Mononuclear cell (primary cell): Measurements from ENCODE around the gene CYP4F3. TPM values are rescaled to one million over a fixed set of nuclear protein-coding genes. Genes with fewer than 3 reads are reported as not detected.

ENCODE experiments used
- H3K27me3 ChIP-seq: 2 replicates; pipeline ENCODE4 v1.6.0; 2011; ENCODE audit warnings: low read length, control low read depth; ENCODE audit not compliant: insufficient read depth
- H3K4me1 ChIP-seq: 2 replicates; pipeline ENCODE4 v1.5.1; 2011; ENCODE audit warnings: mild to moderate bottlenecking, low read length, control low read depth; ENCODE audit not compliant: insufficient read depth
- H3K4me3 ChIP-seq: 2 replicates; pipeline ENCODE4 v1.5.1; 2011; ENCODE audit warnings: mild to moderate bottlenecking, low read length, moderate library complexity
- H3K9me3 ChIP-seq: 2 replicates; pipeline ENCODE4 v1.5.1; 2011; ENCODE audit warnings: low read depth, mild to moderate bottlenecking, control low read depth, low read length
- total RNA-seq: library from RNA; depleted of rRNA; stranded (reverse); fragments of >200 nt; gene quantifications from one replicate; pipeline ENCODE4 v1.2.3, GENCODE V29; 2012

Gene CYP4F3
- total RNA-seq, 1 donor = 0.52 TPM

DNA sequence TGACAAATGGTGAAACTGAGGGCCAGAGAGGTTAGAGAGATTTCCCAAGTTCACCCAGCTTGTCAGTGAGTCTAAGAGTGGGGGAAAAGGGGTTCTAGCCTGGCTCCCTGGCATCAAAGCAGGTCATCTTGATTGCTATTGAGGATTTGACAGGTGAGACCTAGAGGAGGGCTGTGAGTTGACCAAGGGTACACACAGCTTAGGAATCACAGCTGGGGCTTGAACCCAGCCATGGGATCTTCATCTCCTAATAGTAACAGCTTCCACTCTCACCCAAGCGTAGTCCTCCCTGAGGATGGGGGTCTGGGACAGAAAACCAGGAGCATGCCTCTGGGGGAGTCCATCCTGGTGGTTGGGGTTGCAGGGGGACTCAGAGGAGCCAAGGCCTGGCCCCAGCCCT, 18.9 kb upstream of the CYP4F3 start:
- Histone ChIP-seq H3K9me3 (no peaks in the 10 kb centered on the region), H3K4me1 (no peaks in the 10 kb centered on the region), H3K27me3 (peaks cover 4% of the 10 kb centered on the region), H3K4me3 (no peak overlapping the region)

DNA sequence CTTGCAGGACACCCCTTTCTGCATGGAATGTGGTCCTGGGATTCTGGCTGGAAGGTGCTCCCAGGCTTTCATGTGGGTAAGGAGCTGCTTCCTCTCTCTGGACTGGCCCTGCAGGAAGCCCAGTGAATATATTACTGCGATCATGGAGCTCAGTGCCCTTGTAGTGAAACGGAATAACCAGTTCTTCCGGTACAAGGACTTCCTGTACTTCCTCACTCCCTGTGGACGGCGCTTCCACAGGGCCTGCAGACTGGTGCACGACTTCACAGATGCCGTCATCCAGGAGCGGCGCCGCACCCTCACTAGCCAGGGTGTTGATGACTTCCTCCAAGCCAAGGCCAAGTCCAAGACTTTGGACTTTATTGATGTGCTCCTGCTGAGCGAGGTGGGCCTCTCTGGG, 17.7 kb upstream of the CYP4F3 start:
- H3K4me1 ChIP-seq = no peaks in the 10 kb centered on the region
- no peak overlapping the region for H3K4me3 ChIP-seq
- no peaks in the 10 kb centered on the region for H3K9me3 ChIP-seq

DNA sequence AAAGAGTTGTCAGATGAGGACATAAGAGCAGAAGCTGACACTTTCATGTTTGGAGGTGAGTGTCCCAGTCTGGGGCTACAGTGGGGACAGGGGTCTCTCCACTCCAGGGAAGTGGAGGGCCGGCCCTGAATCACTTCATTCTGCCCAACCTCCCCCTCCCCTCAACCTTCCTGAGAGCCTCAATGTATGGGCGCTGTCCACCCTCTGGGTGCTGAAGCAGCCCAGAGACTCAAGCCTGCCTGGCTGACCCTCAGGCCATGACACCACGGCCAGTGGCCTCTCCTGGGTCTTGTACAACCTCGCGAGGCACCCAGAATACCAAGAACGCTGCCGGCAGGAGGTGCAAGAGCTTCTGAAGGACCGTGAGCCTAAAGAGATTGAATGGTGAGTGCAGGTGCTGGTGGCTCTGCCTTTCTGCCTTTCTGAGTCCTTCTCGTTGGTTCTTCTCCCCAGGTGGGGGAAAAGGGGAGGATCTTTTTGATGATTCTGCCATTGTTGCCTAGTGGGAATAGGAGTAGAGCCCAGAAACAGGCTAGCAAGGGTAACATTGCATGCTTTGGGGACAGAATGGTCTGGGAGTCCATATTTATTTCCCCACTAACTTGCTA, 16.9 kb upstream of the CYP4F3 start:
- H3K9me3 ChIP-seq = no peaks in the 10 kb centered on the region
- no peak overlapping the region for H3K4me3 ChIP-seq
- no peaks in the 10 kb centered on the region for H3K4me1 ChIP-seq
- peaks cover 4% of the 10 kb centered on the region for H3K27me3 ChIP-seq

More for the DNA sequence above, 17.7 kb upstream of the CYP4F3 start:
- H3K27me3 ChIP-seq = peaks cover 4% of the 10 kb centered on the region

DNA sequence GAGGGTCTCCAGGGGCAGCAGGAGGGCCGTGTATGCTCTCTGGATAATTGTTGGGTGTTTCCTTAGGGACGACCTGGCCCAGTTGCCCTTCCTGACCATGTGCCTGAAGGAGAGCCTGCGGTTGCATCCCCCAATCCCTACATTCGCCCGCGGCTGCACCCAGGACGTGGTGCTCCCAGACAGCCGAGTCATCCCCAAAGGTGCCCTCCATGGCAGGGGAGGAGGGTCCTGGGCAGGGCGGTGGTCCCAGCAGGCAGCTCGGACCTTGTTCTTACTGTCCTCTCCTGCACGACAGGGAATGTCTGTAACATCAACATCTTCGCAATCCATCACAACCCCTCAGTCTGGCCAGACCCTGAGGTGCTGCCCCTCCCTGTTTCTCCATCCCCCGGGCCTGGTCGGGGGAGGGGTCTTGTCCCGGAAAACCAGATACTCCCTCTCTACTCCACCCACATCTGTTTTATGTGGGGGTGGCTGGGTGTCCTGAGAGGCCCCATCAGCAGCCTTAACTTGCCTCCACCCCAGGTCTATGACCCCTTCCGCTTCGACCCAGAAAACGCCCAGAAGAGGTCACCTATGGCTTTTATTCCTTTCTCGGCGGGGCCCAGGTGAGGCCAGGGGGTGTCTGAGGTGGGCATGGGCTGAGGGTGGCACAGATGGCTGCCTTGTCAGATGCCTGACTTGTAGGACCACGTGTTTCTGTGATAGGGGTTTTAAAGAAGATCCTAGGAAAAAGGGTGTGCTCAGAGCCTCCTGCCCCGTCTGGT, 12.3 kb upstream of the CYP4F3 start:
- peaks cover 4% of the 10 kb centered on the region for H3K27me3 ChIP-seq
- no peaks in the 10 kb centered on the region for H3K9me3 ChIP-seq
- peaks cover 18% of the 10 kb centered on the region for H3K4me1 ChIP-seq
- no peak overlapping the region for H3K4me3 ChIP-seq

DNA sequence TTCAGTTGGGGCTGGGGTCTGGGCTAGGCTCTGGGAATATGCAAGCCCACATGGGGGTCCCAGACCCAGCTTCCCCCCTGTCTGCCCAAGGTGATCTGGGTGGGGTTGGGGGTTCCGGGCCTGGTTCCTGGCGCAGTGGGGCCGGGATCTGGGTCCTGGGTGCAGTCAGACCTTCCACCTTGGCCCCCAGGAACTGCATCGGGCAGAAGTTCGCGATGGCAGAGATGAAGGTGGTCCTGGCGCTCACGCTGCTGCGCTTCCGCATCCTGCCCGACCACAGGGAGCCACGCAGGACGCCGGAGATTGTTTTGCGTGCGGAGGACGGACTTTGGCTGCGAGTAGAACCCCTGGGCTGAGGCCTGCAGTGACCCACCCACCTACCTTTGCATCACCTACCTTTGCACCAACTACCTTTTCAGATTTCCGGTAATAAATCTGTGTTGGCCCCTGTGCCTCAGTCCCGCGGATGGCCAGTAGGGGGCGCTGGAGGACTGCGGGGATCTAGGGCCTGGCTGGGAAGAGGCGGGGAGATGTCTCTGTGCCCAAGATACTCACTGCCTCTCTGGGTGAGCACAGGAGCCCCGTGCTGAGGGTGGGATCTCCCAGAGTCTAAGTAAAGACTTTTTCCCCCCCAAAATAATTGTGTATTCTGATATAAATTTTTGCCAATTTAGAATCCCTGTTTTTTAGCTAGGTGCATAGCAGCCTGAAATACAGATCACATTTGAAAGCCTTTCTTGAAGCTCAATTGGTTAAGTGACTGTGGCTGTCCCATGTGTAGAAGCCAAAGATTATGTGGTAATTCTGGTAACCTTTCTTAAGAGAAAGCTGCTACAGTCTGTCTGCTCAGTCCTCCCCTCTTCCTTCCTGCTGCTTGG, 11.5 kb upstream of the CYP4F3 start:
- Histone ChIP-seq H3K9me3 (no peaks in the 10 kb centered on the region), H3K27me3 (peaks cover 2% of the 10 kb centered on the region), H3K4me1 (peaks cover 23% of the 10 kb centered on the region), H3K4me3 (no peak overlapping the region)

DNA sequence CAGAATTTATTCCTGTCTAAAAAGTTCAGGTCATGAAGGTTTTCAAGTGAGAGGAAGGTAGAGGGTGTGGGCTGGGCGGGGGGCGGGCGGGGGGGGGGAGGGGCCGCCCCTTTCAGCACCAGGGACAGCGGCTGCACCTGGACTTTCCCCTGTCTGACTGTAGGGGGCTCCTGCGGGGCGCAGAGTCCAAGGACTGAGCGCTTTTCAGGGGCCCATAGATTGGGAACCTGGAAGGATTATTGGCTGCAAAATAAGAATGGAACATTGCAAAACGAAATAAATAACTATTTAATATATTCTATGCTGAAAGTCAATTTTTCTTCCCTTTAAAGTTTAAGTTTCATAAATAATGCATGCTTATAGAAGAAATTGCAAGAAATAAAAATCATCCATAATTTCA, 8.9 kb upstream of the CYP4F3 start:
- H3K27me3 ChIP-seq = no peaks in the 10 kb centered on the region
- H3K4me1 ChIP-seq = peaks cover 47% of the 10 kb centered on the region
- H3K9me3 ChIP-seq = no peaks in the 10 kb centered on the region
- H3K4me3 ChIP-seq = no peak overlapping the region

DNA sequence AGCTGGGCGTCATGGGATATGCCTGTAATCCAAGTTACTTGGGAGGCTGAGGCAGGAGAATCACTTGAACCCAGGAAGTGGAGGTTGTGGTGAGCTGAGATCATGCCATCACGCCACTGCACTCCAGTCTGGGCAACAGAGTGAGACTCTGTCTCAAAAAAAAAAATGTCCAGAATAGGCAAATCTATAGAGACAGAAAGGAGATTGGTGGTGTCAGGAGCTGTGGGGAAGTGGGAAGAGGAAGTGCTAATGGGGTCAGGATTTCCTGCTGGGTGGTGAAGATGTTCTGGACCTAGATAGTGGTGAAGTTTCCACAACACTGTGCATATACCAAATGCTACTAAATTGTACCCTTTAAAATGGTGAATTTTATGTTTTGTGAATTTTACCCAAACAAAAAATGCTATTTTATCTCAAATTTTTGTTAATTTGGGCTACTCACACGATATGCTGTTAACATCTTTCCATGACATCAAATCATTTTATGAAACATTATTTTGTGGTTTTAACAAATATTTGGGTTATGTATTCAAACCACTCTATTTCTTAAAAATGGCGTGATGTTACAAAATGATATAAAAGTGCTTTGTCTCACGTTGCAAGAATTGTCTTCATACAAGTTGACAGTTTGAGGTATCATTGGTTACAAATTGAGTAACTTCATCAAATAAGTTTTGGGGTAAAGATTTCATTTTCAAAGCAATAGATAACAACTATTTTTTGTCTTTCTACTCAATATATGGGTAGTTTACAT, 7.4 kb upstream of the CYP4F3 start:
- H3K4me1 ChIP-seq = peaks cover 47% of the 10 kb centered on the region
- no peaks in the 10 kb centered on the region for H3K9me3 ChIP-seq
- no peak overlapping the region for H3K4me3 ChIP-seq
- no peaks in the 10 kb centered on the region for H3K27me3 ChIP-seq

DNA sequence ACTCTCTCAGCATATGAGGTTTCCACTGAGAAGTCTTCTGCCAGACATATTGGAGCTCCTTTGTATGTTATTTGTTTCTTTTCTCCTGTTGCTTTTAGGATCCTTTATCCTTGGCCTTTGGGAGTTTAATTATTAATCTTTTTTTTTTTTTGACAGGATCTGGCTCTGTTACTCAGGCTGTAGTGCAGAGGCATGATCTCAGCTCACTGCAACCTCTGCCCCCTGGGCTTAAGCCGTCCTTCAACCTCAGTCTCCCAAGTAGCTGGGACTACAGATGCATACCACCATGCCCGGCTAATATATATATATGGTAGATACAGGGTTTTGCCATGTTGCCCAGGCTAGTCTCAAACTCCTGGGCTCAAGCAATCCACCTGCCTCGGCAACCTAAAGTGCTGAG, 6.6 kb upstream of the CYP4F3 start:
- no peak overlapping the region for H3K4me3 ChIP-seq
- H3K27me3 ChIP-seq = no peaks in the 10 kb centered on the region
- H3K9me3 ChIP-seq = no peaks in the 10 kb centered on the region
- H3K4me1 ChIP-seq = peaks cover 47% of the 10 kb centered on the region

DNA sequence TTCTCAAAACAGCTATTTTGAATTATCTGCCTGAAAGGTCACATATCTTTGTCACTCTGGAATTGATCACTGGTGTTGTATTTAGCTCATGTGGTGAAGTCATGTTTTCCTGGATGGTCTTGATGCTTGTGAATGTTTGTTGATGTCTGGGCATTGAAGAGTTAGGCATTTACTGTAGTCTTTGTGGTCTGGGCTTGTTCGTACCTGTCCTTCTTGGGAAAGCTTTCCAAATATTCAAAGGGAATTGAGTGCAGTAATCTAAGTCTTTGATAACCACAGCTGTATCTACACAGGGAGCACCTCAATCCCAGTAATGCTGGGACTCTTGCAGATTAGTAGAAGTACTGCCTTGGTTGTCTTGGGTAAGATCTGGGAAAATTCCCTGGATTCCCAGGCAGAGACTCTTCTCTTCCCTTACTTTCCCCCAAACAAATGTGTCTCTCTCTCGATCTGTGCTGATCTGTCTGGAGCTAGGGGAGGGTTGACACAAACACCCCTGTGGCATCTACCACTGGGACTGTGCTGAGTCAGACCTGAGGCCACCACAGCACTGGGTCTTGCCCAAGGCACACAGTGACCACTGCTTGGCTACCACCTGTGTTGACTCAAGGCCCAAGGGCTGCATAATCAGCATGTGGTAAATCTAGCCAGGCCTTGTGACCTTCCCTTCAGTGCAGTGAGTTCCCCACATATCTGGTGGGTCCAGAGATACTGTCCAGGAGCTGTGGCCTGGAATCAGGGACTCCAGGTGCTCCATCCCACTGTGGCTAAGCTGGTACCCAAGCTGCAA, 5.5 kb upstream of the CYP4F3 start:
- Histone ChIP-seq H3K4me3 (no peak overlapping the region), H3K4me1 (peaks cover 48% of the 10 kb centered on the region), H3K9me3 (no peaks in the 10 kb centered on the region), H3K27me3 (no peaks in the 10 kb centered on the region)

DNA sequence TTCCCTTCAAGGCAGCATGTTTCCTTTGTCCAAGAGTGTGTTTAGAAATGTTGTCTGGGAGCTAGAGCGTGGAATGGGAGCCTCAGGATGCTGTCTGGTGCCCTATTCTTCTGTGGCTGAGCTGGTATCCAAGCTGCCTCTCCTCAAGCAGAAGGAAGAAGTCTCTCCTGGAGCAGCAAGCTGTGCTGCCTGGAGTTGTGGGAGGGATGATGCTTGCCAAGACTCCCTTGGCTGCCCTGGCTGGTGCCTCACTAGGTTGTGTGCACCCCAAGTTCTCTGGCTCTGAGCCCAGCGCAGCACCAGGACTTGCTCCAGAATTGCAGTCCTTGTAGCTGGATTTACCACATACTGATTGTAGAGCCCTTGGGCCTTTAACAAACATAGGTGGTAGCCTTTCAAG, 4.7 kb upstream of the CYP4F3 start:
- Histone ChIP-seq H3K27me3 (no peaks in the 10 kb centered on the region), H3K9me3 (no peaks in the 10 kb centered on the region), H3K4me1 (peaks cover 56% of the 10 kb centered on the region), H3K4me3 (no peak overlapping the region)

DNA sequence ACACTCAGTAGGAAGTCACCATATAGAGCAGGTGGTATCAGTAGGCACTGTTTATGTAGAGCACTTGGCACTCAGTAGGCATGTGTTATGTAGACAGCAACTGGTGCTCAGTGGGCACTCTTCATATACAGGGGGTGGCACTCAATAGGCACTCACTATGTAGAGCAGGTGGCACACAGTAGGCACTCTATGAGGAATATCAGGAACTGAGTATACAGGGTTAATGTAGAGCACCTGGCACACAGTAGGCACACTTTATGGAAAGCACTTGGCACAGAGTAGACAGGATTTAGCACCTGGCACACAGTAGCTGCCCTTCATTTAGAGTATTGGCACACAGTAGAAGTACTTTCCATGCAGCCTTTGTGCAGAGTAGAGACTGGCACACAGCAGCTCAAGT, 1.1 kb upstream of the CYP4F3 start:
- no peaks in the 10 kb centered on the region for H3K27me3 ChIP-seq
- H3K4me1 ChIP-seq = peaks cover 57% of the 10 kb centered on the region
- H3K9me3 ChIP-seq = no peaks in the 10 kb centered on the region
- no peak overlapping the region for H3K4me3 ChIP-seq

DNA sequence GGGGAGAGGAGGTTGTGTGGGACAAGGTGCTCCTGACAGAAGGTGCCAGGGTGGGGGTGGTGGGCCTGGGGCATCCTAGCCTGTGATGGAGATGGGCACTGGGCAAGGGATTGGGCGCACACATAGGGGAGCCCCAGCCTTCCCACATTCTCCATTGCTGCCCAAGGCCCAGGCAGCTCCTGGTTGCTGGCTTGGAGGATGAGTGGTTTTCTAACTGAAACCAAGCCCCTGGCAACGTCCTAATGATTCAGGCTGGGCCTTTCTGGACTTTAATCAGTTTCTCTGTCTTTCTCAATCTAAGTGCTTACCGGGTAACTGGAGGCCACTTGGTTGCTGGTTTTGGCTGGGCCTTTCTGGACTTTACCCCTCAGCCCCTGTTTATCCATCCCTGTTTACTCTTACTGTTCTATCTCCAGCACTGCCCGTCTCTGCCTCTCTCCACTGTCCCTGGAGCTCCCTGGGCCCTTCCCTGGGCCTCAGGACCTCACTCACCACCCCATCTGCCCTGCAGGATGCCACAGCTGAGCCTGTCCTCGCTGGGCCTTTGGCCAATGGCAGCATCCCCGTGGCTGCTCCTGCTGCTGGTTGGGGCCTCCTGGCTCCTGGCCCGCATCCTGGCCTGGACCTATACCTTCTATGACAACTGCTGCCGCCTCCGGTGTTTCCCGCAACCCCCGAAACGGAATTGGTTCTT, 354 bp downstream of the CYP4F3 start:
- peaks cover 43% of the 10 kb centered on the region for H3K4me1 ChIP-seq
- no peak overlapping the region for H3K4me3 ChIP-seq
- no peaks in the 10 kb centered on the region for H3K27me3 ChIP-seq
- H3K9me3 ChIP-seq = no peaks in the 10 kb centered on the region

DNA sequence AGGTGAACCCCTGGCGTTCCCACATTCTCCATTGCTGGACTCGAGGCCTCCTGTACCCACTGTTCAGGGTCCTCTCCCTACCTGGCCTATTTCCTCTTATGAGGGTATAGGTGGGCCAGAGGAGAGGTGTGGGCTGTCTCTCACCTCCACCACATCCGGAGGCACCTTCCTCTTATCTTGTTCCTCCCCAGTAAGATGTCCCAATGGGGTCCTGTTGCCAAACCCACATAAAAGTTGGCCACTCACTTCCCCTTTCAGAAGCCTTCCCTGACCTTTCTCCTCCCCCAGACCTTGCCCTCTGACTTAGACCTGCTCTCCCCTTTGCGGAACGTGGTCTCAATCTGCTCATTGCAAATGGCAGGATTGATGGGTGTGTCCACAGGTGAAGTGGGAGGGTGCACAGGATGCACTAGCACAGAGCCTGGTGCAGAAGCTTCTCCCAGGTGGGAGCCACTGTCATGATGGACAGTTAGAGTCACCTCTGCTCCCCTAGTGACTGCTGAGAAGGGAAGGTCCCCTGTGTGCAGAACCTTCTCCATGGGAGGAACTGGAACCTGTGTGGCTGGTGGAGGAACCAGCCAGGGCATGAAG, 1.3 kb downstream of the CYP4F3 start:
- peaks cover 37% of the 10 kb centered on the region for H3K4me1 ChIP-seq
- no peak overlapping the region for H3K4me3 ChIP-seq
- no peaks in the 10 kb centered on the region for H3K27me3 ChIP-seq
- H3K9me3 ChIP-seq = no peaks in the 10 kb centered on the region
